HG03442 (cell line): Measurements from ENCODE around the gene TRIL.

Source experiments
- ATAC-seq: cut with Tn5 transposase; IDR thresholded peaks from one replicate; pipeline ENCODE4 v1.9.1; 2021; ENCODE audit warnings: mild to moderate bottlenecking, moderate library complexity; ENCODE audit not compliant: unreplicated experiment

The TRIL gene

DNA sequence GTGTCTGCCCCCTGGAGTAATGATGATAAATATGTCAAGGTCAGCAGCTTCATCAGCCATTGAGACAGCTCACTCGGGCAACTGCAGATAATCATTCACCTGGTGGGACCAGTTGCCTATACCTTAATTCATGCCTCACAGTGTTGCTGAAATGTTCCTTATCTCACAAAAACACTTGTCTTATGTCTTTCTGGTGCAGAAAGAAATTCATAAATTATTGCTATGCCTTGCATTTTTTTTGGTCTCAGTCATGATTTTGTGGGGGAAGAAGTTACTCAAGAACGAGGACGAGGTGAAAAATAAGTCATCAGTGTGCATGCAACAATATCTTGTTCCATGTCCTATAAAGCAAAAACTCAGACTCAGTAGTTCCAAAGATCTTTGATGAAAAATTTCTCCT lies 16.0 kb downstream of the TRIL start:
- ATAC-seq, result no peak

DNA sequence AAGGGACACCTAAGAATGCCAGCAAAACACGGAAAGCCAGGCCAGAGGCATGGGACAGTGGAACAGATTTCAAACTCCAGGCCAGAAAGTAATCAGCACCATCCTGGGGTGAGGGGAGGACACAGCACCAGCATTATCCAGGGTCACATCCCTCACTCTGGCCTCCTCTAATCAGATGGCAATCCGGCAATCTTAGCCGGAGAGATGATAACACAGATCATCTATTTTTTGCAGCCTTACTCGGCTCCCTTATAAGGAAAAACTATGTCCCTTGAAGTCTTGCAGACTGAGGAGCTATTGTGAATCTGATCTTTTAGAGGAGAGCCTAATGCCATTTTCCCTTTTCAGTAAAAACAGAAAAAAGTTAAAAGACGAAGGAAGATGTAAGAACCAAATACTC lies 16.5 kb downstream of the TRIL start:
- no peak for ATAC-seq

DNA sequence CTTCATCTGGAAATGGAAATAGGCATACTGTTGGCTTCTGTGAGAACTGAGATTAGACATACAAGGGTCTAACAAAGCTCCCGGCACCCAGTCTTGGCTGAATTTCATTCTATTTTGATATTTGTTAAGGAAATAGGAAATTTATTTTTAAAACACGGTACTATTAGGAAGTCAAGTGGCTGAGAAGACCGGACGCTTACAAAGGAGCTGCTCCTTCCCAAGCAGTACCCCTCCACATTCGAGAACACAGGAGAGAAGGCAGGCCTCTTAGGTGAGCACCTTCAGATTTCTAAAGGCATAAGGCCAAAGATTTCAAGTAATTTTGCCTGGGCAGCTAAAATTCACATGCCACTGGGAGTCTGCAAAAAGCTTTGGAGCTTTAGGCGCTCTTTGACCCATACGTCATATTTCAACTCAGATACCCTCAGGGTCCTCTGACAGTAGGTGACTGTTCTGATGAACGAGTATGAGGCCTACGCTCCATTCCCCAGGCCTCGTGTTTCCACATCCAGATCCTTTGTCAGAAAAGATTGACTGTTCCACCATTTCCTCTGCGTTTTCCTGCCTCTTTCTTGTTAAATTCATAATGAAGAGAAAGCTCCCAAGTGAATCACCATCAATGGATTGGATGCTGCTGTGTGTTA lies 17.3 kb downstream of the TRIL start:
- no peak for ATAC-seq

DNA sequence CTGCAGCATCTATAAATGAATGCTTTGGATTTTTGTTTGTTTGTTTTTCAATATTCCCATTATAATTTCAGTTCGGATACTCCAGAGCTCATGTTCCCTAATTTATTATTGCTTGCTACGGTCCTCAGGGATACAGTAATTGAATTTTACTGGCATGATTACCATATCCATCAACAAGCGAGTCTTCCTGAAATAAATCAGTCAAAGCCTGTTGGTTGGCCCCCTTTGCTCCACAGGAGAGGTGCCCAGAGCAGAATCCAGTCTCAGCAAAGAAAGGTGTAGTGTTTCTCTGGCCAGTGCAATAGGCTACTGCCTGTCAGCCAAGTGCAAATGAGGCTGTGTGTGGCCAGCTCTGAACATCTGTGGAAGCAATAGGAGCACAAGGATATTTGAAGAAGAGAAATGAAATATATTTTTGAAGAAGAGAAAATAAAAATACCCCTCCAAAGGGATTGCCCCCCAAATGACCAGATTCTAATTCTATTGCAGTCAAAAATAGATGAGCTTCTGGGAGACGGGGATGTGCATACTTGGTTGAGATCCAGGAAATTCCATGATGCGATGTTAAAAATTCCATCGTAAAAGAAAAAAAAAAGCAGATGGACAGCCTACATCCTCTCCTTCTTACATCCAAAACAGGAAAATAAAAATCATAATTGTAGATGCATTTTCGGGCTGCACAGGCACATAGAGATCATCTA lies 18.1 kb downstream of the TRIL start:
- no peak for ATAC-seq

DNA sequence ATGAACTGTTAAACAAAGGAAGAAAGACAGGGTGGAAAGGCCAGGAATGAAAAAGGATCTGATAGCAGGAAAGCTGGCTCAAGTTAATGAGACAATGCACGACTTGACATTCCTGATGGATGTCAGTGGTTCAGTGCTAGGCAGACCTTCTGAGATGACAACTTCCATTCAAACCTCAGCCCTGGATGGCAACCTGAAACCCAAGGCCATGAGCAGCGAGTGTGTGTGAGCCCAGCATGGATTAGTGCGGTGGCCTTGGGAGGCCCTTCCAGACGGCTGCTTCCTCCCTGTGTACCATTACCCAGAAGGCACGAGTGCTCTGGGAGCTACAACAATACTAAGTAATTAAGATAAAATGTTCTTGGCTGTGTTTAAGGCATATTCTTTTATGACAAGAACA lies 18.8 kb downstream of the TRIL start:
- ATAC-seq, result no peak

DNA sequence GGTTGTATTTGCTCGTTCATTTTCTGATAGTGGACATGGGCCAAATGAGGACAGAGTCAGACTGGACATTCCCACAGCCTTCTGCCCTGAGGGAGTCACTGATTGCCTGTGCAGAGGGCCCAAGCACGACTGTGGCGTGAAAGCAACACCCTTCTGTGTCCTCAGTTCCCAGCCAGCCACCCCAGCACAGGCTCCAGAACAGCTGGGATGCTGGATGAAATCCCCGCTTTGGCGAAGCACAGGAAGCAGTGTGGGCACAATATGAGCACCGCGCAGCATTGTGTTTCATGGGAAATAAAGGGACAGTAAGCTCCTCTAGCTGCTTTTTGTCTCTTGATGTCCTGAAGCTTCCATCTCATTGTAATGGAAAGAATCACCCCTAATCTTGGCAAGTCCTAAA lies 20.5 kb downstream of the TRIL start:
- ATAC-seq, result no peak

DNA sequence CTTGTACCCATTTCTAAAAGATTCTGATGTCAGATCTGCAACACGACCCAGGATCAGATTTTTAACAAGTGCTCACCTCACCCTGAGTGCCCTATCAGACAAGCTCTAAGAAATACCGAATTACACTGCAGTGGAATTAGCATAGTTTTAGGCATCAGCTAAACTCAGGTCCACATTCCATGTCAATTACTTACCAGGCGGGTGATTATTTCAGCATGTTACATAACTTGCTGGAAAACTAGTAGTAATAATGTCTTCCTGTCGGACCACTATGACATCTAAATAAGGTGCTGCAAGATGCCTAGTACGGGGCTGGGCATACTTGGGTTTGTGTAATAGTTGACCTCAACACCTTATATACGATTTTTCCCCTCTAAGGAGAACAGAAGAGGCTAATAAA lies 21.0 kb downstream of the TRIL start:
- ATAC-seq, result no peak

DNA sequence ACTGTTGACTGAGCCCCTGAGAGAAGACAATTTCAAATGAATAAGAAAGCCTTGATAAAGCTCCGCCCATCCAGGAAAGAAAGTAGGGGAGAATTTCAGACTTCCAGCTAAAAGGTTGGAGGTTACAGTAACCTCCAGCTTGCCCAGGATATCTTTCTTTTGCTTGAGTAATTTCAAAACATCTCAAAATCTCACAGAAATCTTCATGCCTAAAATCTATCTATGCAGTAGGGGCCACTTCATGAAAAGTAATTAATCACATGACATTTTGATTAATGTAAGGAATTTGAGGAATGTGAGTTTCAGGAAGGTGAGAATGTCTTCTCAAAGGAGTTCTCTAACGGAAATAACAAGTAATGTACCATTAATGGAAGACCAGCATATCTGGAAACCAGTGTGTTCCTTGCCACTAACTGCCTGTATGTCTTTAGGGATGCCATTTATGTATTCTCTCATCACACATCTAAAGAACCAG lies 24.2 kb downstream of the TRIL start:
- ATAC-seq, result no peak

DNA sequence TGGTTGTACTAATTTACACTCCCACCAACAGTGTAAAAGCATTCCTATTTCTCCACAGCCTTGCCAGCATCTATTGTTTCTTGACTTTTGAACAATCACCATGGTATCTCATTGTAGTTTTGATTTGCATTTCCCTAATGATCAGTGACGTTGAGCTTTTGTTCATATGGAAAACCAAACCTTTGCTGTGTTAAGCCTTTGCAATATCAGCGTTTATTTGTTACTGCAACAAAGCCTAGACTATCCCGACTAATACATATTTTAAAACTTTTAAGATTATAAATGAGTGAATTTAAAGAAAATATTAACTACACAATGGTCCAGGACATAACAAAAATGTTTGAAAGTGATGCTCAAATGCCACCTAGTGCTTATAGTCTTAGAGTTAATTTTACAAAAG lies 26.6 kb downstream of the TRIL start:
- no peak for ATAC-seq

DNA sequence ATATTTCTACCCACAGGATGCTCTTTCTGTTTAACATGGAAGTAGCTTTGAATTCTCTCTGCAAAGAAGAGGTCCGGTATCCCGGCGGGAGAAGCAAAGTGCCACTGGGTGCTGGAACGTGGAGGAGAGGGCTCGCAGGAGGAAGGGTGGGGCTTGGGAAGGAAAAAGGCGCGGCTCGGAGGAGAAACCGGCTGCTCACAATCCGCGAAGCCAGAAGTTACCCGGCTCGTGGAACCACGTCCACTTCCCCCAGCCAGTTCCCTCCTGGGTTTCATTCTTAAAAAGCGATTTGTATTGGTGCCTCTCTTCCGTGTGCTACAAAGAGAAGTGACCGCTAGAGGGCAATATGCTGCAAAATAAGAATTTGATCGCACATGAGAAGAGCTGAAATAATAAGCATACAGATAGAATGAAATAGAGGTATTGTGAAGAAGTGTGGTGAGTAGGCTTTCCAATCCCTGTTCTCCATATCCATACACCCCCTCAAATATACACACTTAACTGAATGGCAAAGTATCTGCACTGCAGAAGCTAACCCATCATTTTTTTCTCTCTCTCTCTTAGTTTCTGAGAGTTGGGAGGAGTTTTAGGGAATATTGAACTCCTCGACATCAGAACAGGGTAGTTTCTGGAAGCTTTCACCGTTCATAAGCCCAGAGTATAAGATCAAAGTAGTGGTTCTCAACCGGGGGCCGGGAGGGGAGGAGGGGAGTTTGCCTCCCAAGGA lies 31.1 kb downstream of the TRIL start:
- ATAC-seq, result peak; percentile 88

DNA sequence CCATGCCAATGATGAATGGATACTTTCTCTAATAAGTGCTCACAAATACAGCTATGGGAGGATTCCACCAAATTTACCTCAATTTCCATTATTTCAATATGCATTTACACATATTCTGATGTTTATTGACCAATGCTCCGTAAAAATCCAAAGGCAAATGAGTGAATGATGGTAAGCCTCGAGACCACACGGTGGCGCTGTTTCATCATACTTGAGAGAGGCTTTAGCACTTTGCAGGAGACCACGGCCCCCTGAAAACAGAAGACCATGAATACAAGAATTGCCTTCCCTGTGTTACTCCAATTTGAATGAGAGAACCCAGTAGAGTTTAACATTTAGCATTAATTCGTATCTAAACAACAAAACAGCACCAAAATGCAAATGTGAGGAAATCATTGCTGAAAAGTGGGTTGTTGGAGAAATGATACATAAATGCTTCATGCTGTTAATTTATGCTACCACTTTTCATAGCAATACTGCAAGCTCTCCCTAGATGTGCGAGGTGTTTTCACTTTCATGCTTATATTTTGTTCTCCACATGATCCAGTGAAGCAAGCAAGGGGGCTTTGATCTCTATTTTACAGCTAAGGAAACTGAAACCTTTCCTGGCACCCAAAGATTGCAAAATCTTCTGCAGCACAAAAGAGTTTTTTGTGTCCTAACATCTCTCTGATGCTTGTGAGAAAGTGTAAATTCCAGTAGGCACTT lies 35.4 kb downstream of the TRIL start:
- no peak for ATAC-seq

DNA sequence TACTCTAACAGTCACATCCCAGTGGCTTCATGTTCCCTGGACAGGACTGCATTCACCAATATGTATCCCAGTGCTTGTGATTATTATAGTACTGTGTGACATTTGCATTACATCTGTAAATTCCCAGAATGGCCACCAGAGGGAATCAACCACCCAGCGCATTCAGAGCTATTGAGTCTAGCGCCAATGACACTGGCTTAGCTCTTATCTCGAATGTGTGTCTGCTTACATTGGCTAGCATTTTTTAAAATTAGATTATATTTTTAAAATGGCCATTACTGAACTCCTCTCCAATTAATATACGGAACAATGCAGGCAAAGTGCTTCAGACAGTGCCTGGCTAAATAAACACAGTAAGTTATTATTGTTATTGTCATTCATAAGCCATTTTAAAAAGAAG lies 36.3 kb downstream of the TRIL start:
- ATAC-seq, result peak; percentile 82

DNA sequence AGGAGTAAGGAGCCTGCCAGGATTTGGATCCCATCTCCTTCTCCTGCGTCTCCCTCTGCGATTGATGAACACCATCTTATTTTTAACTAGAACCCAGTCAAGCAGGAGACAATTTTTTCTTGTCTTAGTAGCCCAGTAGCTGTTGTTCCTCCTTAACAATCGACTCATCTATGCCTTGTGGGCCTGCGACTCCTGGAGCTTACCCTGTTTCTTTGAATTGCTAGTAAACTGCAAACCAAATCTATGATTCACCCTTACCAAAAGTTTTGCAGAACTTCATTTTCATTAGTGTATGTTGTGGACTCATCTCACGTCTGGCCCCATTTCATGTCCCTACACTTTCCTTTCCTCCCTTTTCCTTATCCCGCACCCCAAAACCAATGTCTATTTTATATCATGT lies 37.7 kb downstream of the TRIL start:
- no peak for ATAC-seq

DNA sequence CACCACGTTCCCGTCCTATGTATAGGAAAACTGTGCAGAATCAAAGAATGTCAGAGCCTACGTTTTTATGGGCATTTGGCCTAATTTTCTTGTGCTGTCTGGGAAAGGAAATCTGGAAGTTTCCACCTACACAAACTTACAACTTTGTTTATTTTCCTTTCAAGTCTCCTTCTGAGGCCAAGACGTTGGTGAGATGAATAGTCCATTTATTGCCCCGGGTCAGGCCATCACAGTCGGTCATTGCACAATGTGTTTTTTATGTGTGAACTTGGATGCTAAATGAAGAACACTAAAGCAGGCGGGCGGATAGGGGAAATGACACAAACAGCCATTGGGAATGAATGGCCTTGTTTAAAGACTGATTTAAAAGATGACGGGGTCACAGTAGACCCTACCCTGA lies 38.6 kb downstream of the TRIL start:
- ATAC-seq, result no peak

DNA sequence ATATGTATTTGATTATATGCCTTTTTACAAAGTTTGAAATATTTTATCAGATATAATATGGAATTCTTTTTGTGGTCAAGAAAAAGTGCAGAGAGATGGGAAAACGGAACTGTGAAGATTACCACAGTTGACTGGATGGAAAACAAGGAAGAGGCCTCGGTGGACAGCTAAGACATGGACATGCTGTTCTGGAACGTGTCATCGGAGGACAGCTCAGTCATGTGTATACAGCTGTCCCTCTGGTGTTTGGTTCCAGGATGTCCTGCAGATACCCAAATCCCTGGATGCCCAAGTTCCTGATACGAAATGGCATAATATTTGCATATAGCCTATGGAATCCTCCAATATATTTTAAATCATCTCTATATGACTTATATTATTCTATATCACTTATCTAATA lies 49.4 kb downstream of the TRIL start:
- no peak for ATAC-seq

DNA sequence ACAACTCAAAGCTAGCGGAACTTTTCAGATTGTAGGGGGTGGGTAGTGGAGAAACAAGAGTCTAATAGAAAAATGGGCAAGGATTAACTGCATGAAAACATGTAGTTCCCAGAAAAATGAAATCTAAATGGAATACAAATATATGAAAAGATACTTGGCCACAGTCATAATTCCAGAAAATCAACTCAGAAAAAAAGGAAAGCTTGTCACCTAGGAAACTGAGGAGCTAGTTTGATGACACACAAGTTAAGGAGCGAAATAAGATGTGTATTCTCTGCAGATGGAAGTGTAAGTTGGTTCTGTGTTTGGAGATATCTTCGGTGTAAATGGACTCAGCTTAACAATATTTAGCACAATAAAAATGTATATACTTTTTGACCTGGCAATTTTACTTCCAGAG lies 52.7 kb downstream of the TRIL start:
- ATAC-seq, result no peak

DNA sequence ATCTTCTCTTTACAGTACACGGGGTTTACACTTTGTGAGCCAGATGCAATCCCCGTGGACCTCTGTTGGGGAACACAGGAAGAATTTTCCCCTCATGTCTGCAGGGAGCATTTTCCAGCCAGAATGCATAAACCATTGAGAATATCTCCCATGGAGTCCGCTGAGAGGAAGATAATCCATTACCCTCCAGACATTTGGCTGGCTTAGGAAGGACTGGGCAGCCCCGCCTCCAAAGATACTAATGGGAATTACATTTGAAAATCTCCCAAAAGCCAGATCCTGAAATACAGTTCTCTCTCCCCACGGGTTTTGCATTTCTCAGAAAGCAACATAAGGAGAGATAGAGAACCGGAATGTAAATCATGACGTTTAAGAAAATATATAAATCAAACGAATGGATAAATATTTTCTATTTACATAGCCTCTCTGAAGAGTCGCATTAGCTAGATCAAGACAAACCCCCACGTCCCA lies 53.5 kb downstream of the TRIL start:
- ATAC-seq, result no peak

DNA sequence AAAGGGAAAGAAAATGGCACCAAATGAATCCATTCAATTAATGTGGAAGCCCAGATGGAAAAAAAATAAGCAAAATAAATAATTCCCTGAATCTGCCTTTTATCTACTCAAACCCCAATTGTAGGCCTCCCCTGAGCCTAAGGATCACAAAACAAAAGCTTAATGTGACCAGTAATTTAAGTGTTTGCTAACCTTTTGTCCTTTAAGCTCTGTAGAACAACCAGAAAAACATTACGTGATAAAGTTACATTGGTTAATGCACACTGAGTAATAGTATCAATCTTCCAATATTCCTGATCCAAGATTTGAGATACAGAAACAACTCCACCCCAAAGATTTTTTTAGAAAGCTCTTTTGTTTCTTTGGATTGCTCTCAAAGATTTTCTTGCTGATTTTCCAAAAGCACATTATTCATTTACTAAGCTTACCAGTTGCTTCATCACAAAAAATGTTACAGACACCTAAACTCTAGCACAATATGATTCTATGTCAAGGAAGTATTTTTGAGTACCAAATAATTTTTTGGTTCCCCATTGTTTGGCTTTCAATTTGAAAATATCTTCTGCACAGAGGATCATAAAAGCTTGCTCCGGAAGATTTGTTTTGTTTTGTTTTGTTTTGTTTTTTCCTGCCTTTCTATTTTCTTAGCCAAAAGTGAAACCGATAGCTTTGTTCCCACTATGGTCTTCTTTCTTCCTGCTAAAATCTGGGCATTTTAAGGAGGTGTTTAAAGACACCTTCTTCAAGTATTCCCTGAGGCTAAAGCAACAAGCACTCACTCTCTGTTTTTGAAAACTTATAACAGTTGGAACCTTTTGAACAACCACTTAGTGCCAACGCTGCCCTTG lies 54.2 kb downstream of the TRIL start:
- no peak for ATAC-seq
